Brain microvascular endothelial cell (primary cell): ENCODE measurements around the gene PKIB.
"Not testable (repeated sequence)": the region's sequence is repeated elsewhere in the genome, so short reads cannot be mapped to it uniquely, and the experiment has no call there.

Experiments used
- DNase-seq: peaks from one replicate; pipeline ENCODE4 v3.0.0-alpha.2; 2020
- H3K27ac ChIP-seq: fragments of 250-450 bp; sonication (Bioruptor Pico); 2 replicates; pipeline ENCODE4 v1.5.1; 2020; ENCODE audit warnings: mild to moderate bottlenecking, moderate library complexity
- H3K27me3 ChIP-seq: fragments of 250-450 bp; sonication (Bioruptor Pico); replicated peaks from 2 replicates; pipeline ENCODE4 v1.5.1; 2020; ENCODE audit warnings: mild to moderate bottlenecking
- H3K36me3 ChIP-seq: fragments of 250-450 bp; sonication (Bioruptor Pico); replicated peaks from 2 replicates; pipeline ENCODE4 v1.5.1; 2020; ENCODE audit warnings: mild to moderate bottlenecking
- H3K4me3 ChIP-seq: 2 replicates; pipeline ENCODE4 v1.5.1; 2011; ENCODE audit warnings: low read depth, mild to moderate bottlenecking, control low read depth, low read length, moderate library complexity
- CTCF ChIP-seq: IDR thresholded peaks from 2 replicates; pipeline ENCODE4 v1.5.1; 2011; ENCODE audit warnings: low read depth, mild to moderate bottlenecking, moderate library complexity, low read length, control low read depth, inconsistent platforms; ENCODE audit errors: missing control alignments
- in situ Hi-C: cut with HindIII; loops from 2 replicates; pipeline ENCODE4 v1.10.0; 2017; ENCODE audit warnings: low sequenced_read_pairs, low pct_ligation_motif_present

Gene PKIB

GRCh38 chr6:122640366-122640765, 30.2 kb downstream of the PKIB start:
- no peak overlapping the region for H3K4me3 ChIP-seq
- no peak for DNase-seq
- H3K27ac ChIP-seq, result no peak overlapping the region
- in situ Hi-C loops, result no loop called here
- no peaks in the 10 kb centered on the region for H3K27me3 ChIP-seq
- H3K36me3 ChIP-seq, result no peaks in the 10 kb centered on the region
- TF ChIP-seq CTCF, result no peak

GRCh38 chr6:122641819-122642218, 31.6 kb downstream of the PKIB start:
- Histone ChIP-seq H3K27ac (no peak overlapping the region), H3K27me3 (no peaks in the 10 kb centered on the region), H3K4me3 (no peak overlapping the region), H3K36me3 (no peaks in the 10 kb centered on the region)
- DNase-seq, result no peak
- in situ Hi-C loops, result no loop called here
- TF ChIP-seq CTCF, result no peak

- H3K27me3 ChIP-seq, DNase-seq, in situ Hi-C loops, H3K36me3 ChIP-seq, H3K4me3 ChIP-seq, H3K27ac ChIP-seq: not testable (repeated sequence)
Observed at GRCh38 chr6:122642604-122643003, 32.4 kb downstream of the PKIB start.

- no peak overlapping the region for H3K4me3 ChIP-seq
- in situ Hi-C loops, result no loop called here
Observed at GRCh38 chr6:122645256-122645655, 35.1 kb downstream of the PKIB start.

GRCh38 chr6:122647765-122648164, 37.6 kb downstream of the PKIB start:
- in situ Hi-C loops, result no loop called here
- no peak for TF ChIP-seq CTCF
- H3K27ac ChIP-seq, result no peak overlapping the region
- DNase-seq, result no peak
- H3K27me3 ChIP-seq, result no peaks in the 10 kb centered on the region
- H3K4me3 ChIP-seq, result no peak overlapping the region
- H3K36me3 ChIP-seq, result no peaks in the 10 kb centered on the region

More at GRCh38 chr6:122645256-122645655, 35.1 kb downstream of the PKIB start:
- no peak for TF ChIP-seq CTCF
- Histone ChIP-seq H3K27ac (no peak overlapping the region), H3K36me3 (no peaks in the 10 kb centered on the region), H3K27me3 (no peaks in the 10 kb centered on the region)
- DNase-seq, result no peak

- no peaks in the 10 kb centered on the region for H3K36me3 ChIP-seq
- H3K27ac ChIP-seq, result no peak overlapping the region
- no peak for TF ChIP-seq CTCF
- DNase-seq, result no peak
- no peak overlapping the region for H3K4me3 ChIP-seq
- in situ Hi-C loops, result no loop called here
- no peaks in the 10 kb centered on the region for H3K27me3 ChIP-seq
Observed at GRCh38 chr6:122648726-122649125, 38.5 kb downstream of the PKIB start.
